ENCODE data around the gene IGF1.
"Not testable (repeated sequence)": the region's sequence is repeated elsewhere in the genome, so short reads cannot be mapped to it uniquely, and the experiment has no call there.

Gene IGF1

GRCh38 chr12:102459314-102459713 lies 21.0 kb downstream of the IGF1 start:
- DNase-seq (ENCODE audit: low read depth in 2 of 2), result no peak
- H3K4me3 ChIP-seq (replicated peaks in 1 of 2; ENCODE audit: low read depth in 2 of 2, low read length in 2 of 2), result no peak overlapping the region
- no peak for TF ChIP-seq CTCF (IDR thresholded peaks at IDR 0.05; ENCODE audit: low read depth, low read length)

GRCh38 chr12:102454808-102455760 lies 25.3 kb downstream of the IGF1 start:
- DNase-seq (ENCODE audit: low read depth in 2 of 2), result peak in 1 of 2 donors; percentile 33
- H3K4me3 ChIP-seq (replicated peaks in 1 of 2; ENCODE audit: low read depth in 2 of 2, low read length in 2 of 2), result no peak overlapping the region
- TF ChIP-seq CTCF (IDR thresholded peaks at IDR 0.05; ENCODE audit: low read depth, low read length), result no peak

- no peak for DNase-seq (ENCODE audit: low read depth in 2 of 2)
- TF ChIP-seq CTCF (IDR thresholded peaks at IDR 0.05; ENCODE audit: low read depth, low read length), result no peak
- no peak overlapping the region for H3K4me3 ChIP-seq (replicated peaks in 1 of 2; ENCODE audit: low read depth in 2 of 2, low read length in 2 of 2)
These were observed 26.0 kb downstream of the IGF1 start for GRCh38 chr12:102454330-102454729.

- no peak overlapping the region for H3K4me3 ChIP-seq (replicated peaks in 1 of 2; ENCODE audit: low read depth in 2 of 2, low read length in 2 of 2)
- TF ChIP-seq CTCF (IDR thresholded peaks at IDR 0.05; ENCODE audit: low read depth, low read length), result no peak
- DNase-seq (ENCODE audit: low read depth in 2 of 2), result no peak
These were observed 27.8 kb downstream of the IGF1 start for GRCh38 chr12:102452605-102453004.

GRCh38 chr12:102449018-102449417 lies 31.3 kb downstream of the IGF1 start:
- not testable (repeated sequence) for H3K4me3 ChIP-seq (replicated peaks in 1 of 2; ENCODE audit: low read depth in 2 of 2, low read length in 2 of 2); DNase-seq (ENCODE audit: low read depth in 2 of 2)

GRCh38 chr12:102447426-102447825 lies 32.9 kb downstream of the IGF1 start:
- DNase-seq (ENCODE audit: low read depth in 2 of 2); H3K4me3 ChIP-seq (replicated peaks in 1 of 2; ENCODE audit: low read depth in 2 of 2, low read length in 2 of 2): not testable (repeated sequence)

GRCh38 chr12:102444707-102445106 lies 35.7 kb downstream of the IGF1 start:
- no peak for TF ChIP-seq CTCF (IDR thresholded peaks at IDR 0.05; ENCODE audit: low read depth, low read length)
- no peak overlapping the region for H3K4me3 ChIP-seq (replicated peaks in 1 of 2; ENCODE audit: low read depth in 2 of 2, low read length in 2 of 2)
- no peak for DNase-seq (ENCODE audit: low read depth in 2 of 2)

- no peak overlapping the region for H3K4me3 ChIP-seq (replicated peaks in 1 of 2; ENCODE audit: low read depth in 2 of 2, low read length in 2 of 2)
- no peak for DNase-seq (ENCODE audit: low read depth in 2 of 2)
- no peak for TF ChIP-seq CTCF (IDR thresholded peaks at IDR 0.05; ENCODE audit: low read depth, low read length)
These were observed 36.3 kb downstream of the IGF1 start for GRCh38 chr12:102444093-102444492.

All from cardiac fibroblast (primary cell).